GM12878 (cell line): Measurements from ENCODE around the gene CENPS. TPM values are rescaled to one million over a fixed set of nuclear protein-coding genes. Genes with fewer than 3 reads are reported as not detected.

Source experiments
- ATAC-seq: fragments of 200-7000 bp; cut with Tn5 transposase; 3 replicates; pipeline ENCODE4 v1.9.1; 2020; ENCODE audit warnings: mild to moderate bottlenecking, moderate library complexity
- BruUV-seq: library from RNA; stranded (reverse); fragments of 400-500 nt; replicated peaks from 2 replicates; lab custom pipeline; 2021; lab: Mats Ljungman, UMichigan
- CTCF ChIA-PET: fragments of 300-600 bp; sonication (Branson Sonifier 250); formaldehyde crosslinking; extraction: SDS; loops from one replicate; lab custom pipeline; 2021; ENCODE audit warnings: inconsistent platforms; lab: Yijun Ruan, JAX
- POLR2A ChIA-PET: fragments of 350-600 bp; formaldehyde crosslinking; extraction: SDS; loops from one replicate; lab custom pipeline; 2021; ENCODE audit warnings: inconsistent platforms; lab: Charles Lee
- RAD21 ChIA-PET: fragments of 300-600 bp; sonication (Branson Sonifier 250); formaldehyde crosslinking; loops from one replicate; lab custom pipeline; 2023; ENCODE audit warnings: antibody characterized with exemption; ENCODE audit not compliant: unreplicated experiment; lab: Charles Lee
- SMC1A ChIA-PET: fragments of 300-600 bp; sonication (Branson Sonifier 250); formaldehyde crosslinking; loops from one replicate; lab custom pipeline; 2023; ENCODE audit not compliant: unreplicated experiment, uncharacterized antibody; lab: Charles Lee
- DNase-seq: peaks from one replicate; pipeline ENCODE4 v3.0.0-alpha.2; 2011; ENCODE audit warnings: low read depth, low spot score
- FAIRE-seq: peaks from 3 replicates; lab custom pipeline; 2011; peaks lifted over from hg19 to GRCh38; lab: Jason Lieb, UNC
- H2AFZ ChIP-seq: 2 replicates; pipeline ENCODE4 v1.6.0; 2011; ENCODE audit warnings: low read depth, low read length, control low read depth; ENCODE audit not compliant: control insufficient read depth
- H3K27ac ChIP-seq: 2 replicates; pipeline ENCODE4 v1.5.1; 2011; ENCODE audit warnings: control low read depth; ENCODE audit not compliant: control insufficient read depth, insufficient read depth
- H3K27me3 ChIP-seq, 2 experiments: replicated peaks in 1 of 2; 2 replicates each; pipeline versions ENCODE4 v1.6.0 to v1.6.1; 2011; ENCODE audit warnings: low read length in 1 of 2; ENCODE audit not compliant: control insufficient read depth in 2 of 2, insufficient read depth in 2 of 2
- H3K36me3 ChIP-seq, 2 experiments: 2 replicates each; pipeline ENCODE4 v1.5.1; 2011; ENCODE audit warnings: low read length in 1 of 2; ENCODE audit not compliant: control insufficient read depth in 2 of 2, insufficient read depth in 2 of 2
- H3K4me1 ChIP-seq: 2 replicates; pipeline ENCODE4 v1.6.1; 2011; ENCODE audit warnings: mild to moderate bottlenecking, low read length, moderate library complexity, mixed read lengths; ENCODE audit not compliant: control insufficient read depth, insufficient read depth
- H3K4me2 ChIP-seq: 2 replicates; pipeline ENCODE4 v1.6.0; 2011; ENCODE audit warnings: control low read depth; ENCODE audit not compliant: control insufficient read depth, insufficient read depth
- H3K4me3 ChIP-seq: fragments of 200-600 bp; sonication (generic); 2 replicates; pipeline ENCODE4 v1.5.1; 2016
- H3K79me2 ChIP-seq: 2 replicates; pipeline ENCODE4 v1.6.0; 2011; ENCODE audit warnings: low read length; ENCODE audit not compliant: control insufficient read depth, insufficient read depth
- H3K9ac ChIP-seq: 2 replicates; pipeline ENCODE4 v1.8.0; 2011; ENCODE audit warnings: low read length, control low read depth, mixed read lengths; ENCODE audit not compliant: control insufficient read depth, insufficient read depth
- H3K9me3 ChIP-seq: replicated peaks from 3 replicates; pipeline ENCODE4 v1.5.1; 2011; ENCODE audit warnings: mild to moderate bottlenecking, low read length; ENCODE audit not compliant: control insufficient read depth, insufficient read depth
- H4K20me1 ChIP-seq: 2 replicates; pipeline ENCODE4 v1.6.0; 2011; ENCODE audit not compliant: control insufficient read depth, insufficient read depth
- ASH2L ChIP-seq: fragments of 300-600, 200-600 bp; sonication (generic); IDR thresholded peaks from 2 replicates; pipeline ENCODE4 v1.6.1; 2017; ENCODE audit warnings: low read depth, mild to moderate bottlenecking, borderline replicate concordance
- CREM ChIP-seq: IDR thresholded peaks from 2 replicates; pipeline ENCODE4 v1.6.1; 2014; ENCODE audit warnings: antibody characterized with exemption, low read depth
- EGR1 ChIP-seq, 2 experiments: IDR thresholded peaks; 1 replicate in 1 of 2; 2 replicates in 1 of 2; pipeline ENCODE4 v1.6.1; 2011 to 2012; ENCODE audit warnings: low read depth in 2 of 2, low read length in 2 of 2, borderline replicate concordance in 1 of 2, mild to moderate bottlenecking in 1 of 2, moderate library complexity in 1 of 2
- FOS ChIP-seq: IDR thresholded peaks from 3 replicates; pipeline ENCODE4 v1.6.1; 2011; ENCODE audit warnings: borderline replicate concordance; ENCODE audit not compliant: insufficient read length; ENCODE audit errors: extremely low read depth
- GABPA ChIP-seq: IDR thresholded peaks from 2 replicates; pipeline ENCODE4 v1.6.1; 2014; ENCODE audit warnings: antibody characterized with exemption, low read depth, mild to moderate bottlenecking, inconsistent platforms
- IKZF1 ChIP-seq: fragments of 450-650 bp; conservative IDR thresholded peaks from 2 replicates; pipeline ENCODE4 v1.6.1; 2017; ENCODE audit warnings: antibody characterized with exemption, mild to moderate bottlenecking
- KLF5 ChIP-seq: fragments of 450-650 bp; IDR thresholded peaks from 2 replicates; pipeline ENCODE4 v1.6.1; 2014; ENCODE audit warnings: mild to moderate bottlenecking; ENCODE audit not compliant: partially characterized antibody
- MTA2 ChIP-seq: fragments of 450-650 bp; IDR thresholded peaks from 2 replicates; pipeline ENCODE4 v1.6.1; 2016; ENCODE audit warnings: low read depth, mild to moderate bottlenecking, moderate library complexity
- MXI1 ChIP-seq: fragments of 150-350 bp; IDR thresholded peaks from 2 replicates; pipeline ENCODE4 v1.6.1; 2011; ENCODE audit warnings: low read depth, mild to moderate bottlenecking, inconsistent platforms, low read length, improper control_type of control experiment
- NR2C1 ChIP-seq: fragments of 450-650 bp; IDR thresholded peaks from 2 replicates; pipeline ENCODE4 v1.6.1; 2017; ENCODE audit warnings: antibody characterized with exemption, mild to moderate bottlenecking, moderate library complexity
- PAX5 ChIP-seq: IDR thresholded peaks from 2 replicates; pipeline ENCODE4 v1.6.1; 2011; ENCODE audit warnings: low read depth, low read length, borderline replicate concordance
- POLR2A ChIP-seq: IDR thresholded peaks from 2 replicates; pipeline ENCODE4 v1.6.1; 2011; ENCODE audit warnings: low read depth, mild to moderate bottlenecking, low read length
- RB1 ChIP-seq: fragments of 450-650 bp; formaldehyde crosslinking; IDR thresholded peaks from 2 replicates; pipeline ENCODE4 v1.6.1; 2017; ENCODE audit warnings: mild to moderate bottlenecking, borderline replicate concordance
- SKIL ChIP-seq: fragments of 450-650 bp; IDR thresholded peaks from 2 replicates; pipeline ENCODE4 v1.6.1; 2017; ENCODE audit warnings: mild to moderate bottlenecking, low read depth, inconsistent platforms; ENCODE audit not compliant: poor library complexity, severe bottlenecking
- TCF3 ChIP-seq: IDR thresholded peaks from 2 replicates; pipeline ENCODE4 v1.6.1; 2012; ENCODE audit warnings: low read depth, mild to moderate bottlenecking, low read length, borderline replicate concordance; ENCODE audit not compliant: insufficient read depth
- ZBTB4 ChIP-seq: fragments of 450-650 bp; formaldehyde crosslinking; IDR thresholded peaks from 2 replicates; pipeline ENCODE4 v1.4.0; 2022; ENCODE audit warnings: mild to moderate bottlenecking, moderate library complexity
- WGBS: methylation state at CpG from one replicate; pipeline ENCODE4 v1.1.6; 2016; ENCODE audit warnings: low lambda C conversion rate; ENCODE audit not compliant: insufficient replicate concordance, insufficient coverage; ENCODE audit errors: missing lambda C conversion rate; 5-methylcytosine and 5-hydroxymethylcytosine counted together
- in situ Hi-C: fragments of 300-500 bp; cut with MboI; formaldehyde crosslinking; loops from 9 replicates; pipeline ENCODE4 v1.14.3; 2018; ENCODE audit warnings: mixed read lengths
- intact Hi-C: fragments of 100-400 bp; cut with micrococcal nuclease; formaldehyde crosslinking; loops from one replicate; pipeline ENCODE4 v1.14.2; 2022; ENCODE audit not compliant: unreplicated experiment
- polyA plus RNA-seq, 11 experiments: library from polyadenylated mRNA; depleted of rRNA in 4 of 11; unstranded in 6 of 11; stranded (reverse) in 5 of 11; fragments of >200 nt; fragmentation: Nextera tagmentation in 4 of 11; fragmentation: Illumina TruSeq in 1 of 11; extraction: Ambion mirVana in 4 of 11; extraction: Trizol in 1 of 11; gene quantifications; 1 replicate in 1 of 11; 2 replicates in 10 of 11; pipeline versions ENCODE4 v1.2.1 to v1.2.3, GENCODE V29; 2011 to 2016; ENCODE audit warnings: inconsistent platforms in 2 of 11, missing spikeins in 2 of 11, low read depth in 1 of 11
- total RNA-seq, 4 experiments: library from RNA; depleted of rRNA in 3 of 4; stranded (reverse); fragments of >200 nt in 3 of 4; fragmentation: Illumina TruSeq in 1 of 4; extraction: Trizol in 1 of 4; gene quantifications; 2 replicates each; pipeline versions ENCODE4 v1.2.1 to v1.2.3, GENCODE V29; 2013 to 2021
- TF ChIP-seq, protein P1 (sequence below): fragments of 150-350 bp; IDR thresholded peaks from 2 replicates; pipeline ENCODE4 v1.6.1; 2014; ENCODE audit warnings: mild to moderate bottlenecking, low read depth, low read length

The CENPS gene
- total and polyA plus RNA-seq, 10 of the 15 experiments (the other 5 are each of a cell fraction or from before 2014, with no cell fraction given), result 9.4 to 51.7 (median 16.7) TPM

GRCh38 chr1:10467078-10467477 lies 36.8 kb downstream of the CENPS start:
- Histone ChIP-seq H3K27me3 (no peaks in the 10 kb centered on the region), H3K4me1 (peaks cover 7% of the 10 kb centered on the region), H3K79me2 (peaks cover 12% of the 10 kb centered on the region), H4K20me1 (no peaks in the 10 kb centered on the region; the same call in 1 of the 2 replicates), H3K9ac (no peak overlapping the region), H2AFZ (no peak overlapping the region), H3K27ac (no peak overlapping the region), H3K9me3 (no peaks in the 10 kb centered on the region), H3K4me2 (no peak overlapping the region), H3K36me3 (peaks cover 10 to 20% of the 10 kb centered on the region in 2 experiments), H3K4me3 (no peak overlapping the region)
- ChIA-PET SMC1A (interaction anchor here (0.8 kb wide), 1 partner anchor 18 kb away, joined by 4 read pairs; no protein-coding TSS in a partner anchor), CTCF (interaction anchor here (0.6 kb wide), 1 partner anchor 1401 kb away, joined by 3 read pairs; no protein-coding TSS in a partner anchor), RAD21 (no interaction called here), POLR2A (no interaction called here)
- no TSS peak for BruUV-seq
- TF ChIP-seq PAX5 (no peak), ASH2L (no peak), CREM (no peak), GABPA (no peak), POLR2A (no peak), EGR1 (IDR thresholded peaks at IDR 0.05; ENCODE audit: borderline replicate concordance in 1 of 2, low read depth in 2 of 2, low read length in 2 of 2) (no peak), RB1 (no peak), ZBTB4 (CRISPR knock-in tag) (no peak), SKIL (no peak), MTA2 (no peak), KLF5 (no peak), IKZF1 (no peak), FOS (no peak), NR2C1 (no peak), MXI1 (no peak), TCF3 (no peak)
- TF ChIP-seq, protein P1, sequence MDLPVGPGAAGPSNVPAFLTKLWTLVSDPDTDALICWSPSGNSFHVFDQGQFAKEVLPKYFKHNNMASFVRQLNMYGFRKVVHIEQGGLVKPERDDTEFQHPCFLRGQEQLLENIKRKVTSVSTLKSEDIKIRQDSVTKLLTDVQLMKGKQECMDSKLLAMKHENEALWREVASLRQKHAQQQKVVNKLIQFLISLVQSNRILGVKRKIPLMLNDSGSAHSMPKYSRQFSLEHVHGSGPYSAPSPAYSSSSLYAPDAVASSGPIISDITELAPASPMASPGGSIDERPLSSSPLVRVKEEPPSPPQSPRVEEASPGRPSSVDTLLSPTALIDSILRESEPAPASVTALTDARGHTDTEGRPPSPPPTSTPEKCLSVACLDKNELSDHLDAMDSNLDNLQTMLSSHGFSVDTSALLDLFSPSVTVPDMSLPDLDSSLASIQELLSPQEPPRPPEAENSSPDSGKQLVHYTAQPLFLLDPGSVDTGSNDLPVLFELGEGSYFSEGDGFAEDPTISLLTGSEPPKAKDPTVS, result no peak
- ATAC-seq, result no peak
- intact Hi-C loops (no loop called here), in situ Hi-C loops (no loop called here)
- no peak for FAIRE-seq
- DNase-seq, result no peak
- 100% methylated on average over 2 of the region's 2 CpGs for WGBS
